Renal pelvis (tissue), 4 donors: Measurements from ENCODE around the gene CCNY. TPM values are rescaled to one million over a fixed set of nuclear protein-coding genes. Genes with fewer than 3 reads are reported as not detected.
"Not testable (repeated sequence)": the region's sequence is repeated elsewhere in the genome, so short reads cannot be mapped to it uniquely, and the experiment has no call there.

Experiments
- DNase-seq: peaks from one replicate; pipeline ENCODE4 v3.0.0-alpha.2; 2013
- polyA plus RNA-seq, 3 donors: library from polyadenylated mRNA; unstranded; fragments of 120-200 nt; gene quantifications; one replicate each; pipeline ENCODE4 v1.2.1, GENCODE V29; 2013; ENCODE audit not compliant: insufficient read length in 3 of 3

Gene CCNY
- polyA plus RNA-seq, 3 donors = 98.3 to 102 (median 101) TPM

DNA sequence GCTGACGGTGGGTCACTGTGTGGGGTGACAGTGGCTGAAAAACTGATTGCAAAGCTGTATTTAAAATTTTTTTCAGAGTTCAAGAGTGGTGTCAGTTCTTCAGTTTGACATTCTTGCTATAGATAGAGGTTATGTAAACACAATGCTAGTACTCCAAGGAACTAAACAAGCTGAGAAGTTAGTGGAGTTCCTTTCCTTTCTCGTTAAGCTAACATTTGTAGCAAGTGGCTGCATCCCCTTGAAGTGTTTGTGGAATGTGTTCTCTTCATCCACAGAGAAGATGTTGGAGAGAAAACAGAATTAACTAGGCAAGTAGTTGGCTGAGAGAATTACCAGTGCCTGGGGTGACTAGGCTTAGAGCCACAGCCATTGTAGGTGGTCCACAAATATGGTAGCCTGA is 15.8 kb downstream of the CCNY start:
- no peak for DNase-seq

DNA sequence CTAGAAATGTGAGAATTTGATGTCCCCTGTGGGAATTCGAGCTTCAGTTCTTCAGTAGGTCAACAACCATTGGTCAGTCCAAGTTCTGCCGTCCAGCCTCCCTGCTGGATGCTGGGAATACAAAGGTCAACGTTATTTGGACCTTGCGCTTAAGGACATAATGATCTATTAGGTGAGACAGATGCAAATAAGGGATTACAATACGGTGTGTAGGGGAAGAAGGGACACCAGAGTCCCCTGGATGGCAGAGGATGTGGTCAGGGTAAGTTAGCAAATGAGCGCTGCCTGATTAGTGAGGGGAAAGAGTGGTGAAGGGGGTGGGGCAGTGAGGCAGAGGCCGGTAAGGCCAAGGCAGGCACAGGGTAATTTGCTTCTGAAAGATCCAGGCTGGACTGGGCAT is 16.2 kb downstream of the CCNY start:
- DNase-seq = no peak

DNA sequence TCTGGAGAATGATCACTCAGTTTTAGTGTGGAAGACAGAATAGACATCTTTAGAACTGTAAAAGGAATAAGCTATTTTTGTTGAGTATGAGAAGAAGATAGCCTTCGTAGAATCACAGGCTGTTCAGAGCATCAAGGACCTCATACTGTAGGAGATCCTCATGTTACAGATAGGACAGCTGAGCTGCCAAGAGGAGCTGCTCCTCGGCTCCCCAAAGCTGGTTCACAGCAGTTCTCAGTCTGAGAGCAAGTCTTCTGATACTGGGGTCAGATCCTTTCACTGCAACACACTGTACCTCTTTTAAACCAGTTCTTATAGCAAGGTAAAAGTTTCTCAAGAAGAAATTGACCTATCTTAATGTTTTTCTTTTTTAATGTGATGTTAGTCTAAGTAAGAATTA is 17.1 kb downstream of the CCNY start:
- DNase-seq = no peak

DNA sequence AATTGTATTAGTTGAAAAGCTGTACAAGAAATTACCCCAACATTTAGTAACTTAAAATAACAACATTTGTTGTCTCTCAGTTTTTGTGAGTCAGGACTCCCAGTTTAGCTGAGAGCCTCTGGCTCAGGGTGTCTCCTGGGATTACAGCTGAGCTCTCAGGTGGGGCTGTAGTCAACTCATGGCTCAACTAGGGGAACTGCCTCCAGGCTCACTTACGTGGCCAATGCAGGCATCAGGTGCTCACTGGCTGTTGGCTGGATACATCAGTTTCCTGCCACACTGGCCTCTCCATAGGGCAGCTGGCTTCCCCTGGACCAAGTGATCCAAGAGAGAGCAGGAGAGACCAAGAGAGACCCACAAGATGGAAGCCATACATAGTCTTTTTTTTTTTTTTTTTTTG is 17.5 kb downstream of the CCNY start:
- DNase-seq = no peak

DNA sequence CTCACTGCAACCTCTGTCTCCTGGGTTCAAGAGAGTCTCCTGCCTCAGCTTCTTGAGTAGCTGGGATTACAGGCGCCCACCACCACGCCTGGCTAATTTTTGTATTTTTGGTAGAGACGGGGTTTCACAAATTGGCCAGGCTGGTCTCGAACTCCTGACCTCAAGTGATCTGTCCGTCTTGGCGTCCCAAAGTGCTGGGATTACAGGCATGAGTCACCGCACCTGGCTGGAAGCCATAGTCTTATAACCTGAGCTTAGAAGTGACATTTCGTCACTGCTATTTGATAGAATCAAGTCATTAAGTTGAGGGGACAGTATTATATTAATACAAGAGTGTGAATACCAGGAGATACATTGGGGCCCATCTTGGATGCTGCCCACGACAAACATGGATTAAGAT is 17.9 kb downstream of the CCNY start:
- DNase-seq = not testable (repeated sequence)

DNA sequence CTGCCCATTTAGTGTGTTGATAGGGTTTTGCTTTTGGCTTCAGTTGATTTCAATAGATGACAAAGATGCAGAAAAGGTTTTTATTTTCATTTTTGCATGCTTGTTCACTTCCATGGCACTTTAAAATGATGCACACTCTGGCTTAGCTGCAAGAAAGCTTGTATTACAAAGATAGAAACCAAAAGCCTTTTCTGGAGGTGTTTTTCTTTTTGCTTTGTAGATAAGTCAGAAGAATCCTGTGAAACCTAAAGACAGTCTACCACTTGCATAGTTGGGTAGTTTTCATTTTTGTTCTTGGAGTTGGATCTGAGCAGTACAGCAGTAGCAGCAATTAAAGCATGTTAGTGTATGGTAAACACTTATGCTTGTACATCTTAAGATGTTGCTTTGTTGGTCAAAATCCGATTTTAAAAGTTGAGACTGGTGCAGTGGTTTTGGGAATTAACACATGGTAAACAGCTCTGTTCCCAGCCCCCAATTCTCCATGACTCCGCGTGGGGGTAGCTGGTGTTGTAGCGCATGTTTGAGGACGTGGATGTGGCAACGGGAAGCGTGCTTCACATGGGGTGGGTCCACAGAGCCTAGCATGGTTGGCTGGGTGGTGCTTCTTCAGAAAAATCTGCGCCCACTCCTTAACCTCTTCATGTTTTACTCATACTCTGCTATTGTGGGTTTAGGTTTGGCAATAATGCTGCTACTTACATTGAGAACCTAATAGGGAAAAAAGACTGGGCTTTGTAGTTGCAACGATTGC is 19.8 kb downstream of the CCNY start:
- no peak for DNase-seq

DNA sequence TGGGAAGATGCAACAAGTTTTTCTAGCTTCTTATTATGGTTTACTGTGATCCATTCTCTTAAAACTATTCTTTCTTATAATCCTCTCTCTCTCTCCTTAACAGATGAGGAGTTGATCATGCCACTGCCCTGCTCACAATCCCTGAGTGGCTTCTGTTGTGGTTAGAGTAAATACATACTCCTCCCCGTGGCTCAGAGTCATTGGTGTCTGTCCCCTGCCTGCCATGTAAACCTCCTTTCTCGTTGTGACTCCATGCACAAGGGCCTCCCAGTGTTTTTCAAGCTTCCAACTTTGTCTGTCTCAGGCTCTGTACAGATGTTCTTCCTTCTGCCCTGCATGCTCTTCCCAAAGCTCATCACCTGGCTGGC is 20.4 kb downstream of the CCNY start:
- no peak for DNase-seq

DNA sequence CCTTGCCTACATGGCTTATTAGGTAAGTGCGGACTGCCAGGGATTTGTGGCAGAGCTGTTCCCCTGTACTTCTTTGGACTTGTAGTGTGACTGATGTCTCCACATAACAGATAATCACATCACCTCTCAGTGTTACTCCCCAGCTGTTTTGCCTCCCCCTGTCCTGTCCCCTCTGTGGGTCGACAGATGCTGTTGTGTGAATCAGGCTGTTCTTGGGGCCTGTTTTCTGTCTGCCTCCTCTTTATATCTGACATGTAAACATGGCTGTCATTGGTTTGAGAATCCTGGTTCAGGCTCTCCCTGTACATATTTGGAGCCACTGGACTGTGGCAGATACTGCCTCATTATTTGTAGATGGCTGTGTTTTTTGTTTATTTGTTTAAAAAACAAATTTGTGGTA is 22.7 kb downstream of the CCNY start:
- no peak for DNase-seq

DNA sequence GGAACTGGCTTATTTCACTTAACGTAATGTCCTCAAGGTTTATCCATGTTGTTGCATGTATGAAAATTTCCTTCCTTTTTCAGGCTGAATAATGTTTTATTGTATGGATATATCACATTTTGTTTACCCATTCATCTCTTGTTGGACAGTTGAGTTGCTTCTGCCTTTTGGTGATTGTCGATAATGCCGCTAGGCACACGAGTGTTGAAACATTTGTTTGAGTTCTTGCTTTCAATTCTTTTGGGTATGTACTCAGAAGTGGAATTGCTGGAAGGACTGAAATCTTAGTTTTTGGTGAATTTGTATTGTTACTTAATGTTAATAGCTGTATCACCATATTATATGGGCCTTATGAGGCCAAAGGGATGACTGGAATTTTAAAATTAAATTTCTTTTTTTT is 23.6 kb downstream of the CCNY start:
- no peak for DNase-seq

DNA sequence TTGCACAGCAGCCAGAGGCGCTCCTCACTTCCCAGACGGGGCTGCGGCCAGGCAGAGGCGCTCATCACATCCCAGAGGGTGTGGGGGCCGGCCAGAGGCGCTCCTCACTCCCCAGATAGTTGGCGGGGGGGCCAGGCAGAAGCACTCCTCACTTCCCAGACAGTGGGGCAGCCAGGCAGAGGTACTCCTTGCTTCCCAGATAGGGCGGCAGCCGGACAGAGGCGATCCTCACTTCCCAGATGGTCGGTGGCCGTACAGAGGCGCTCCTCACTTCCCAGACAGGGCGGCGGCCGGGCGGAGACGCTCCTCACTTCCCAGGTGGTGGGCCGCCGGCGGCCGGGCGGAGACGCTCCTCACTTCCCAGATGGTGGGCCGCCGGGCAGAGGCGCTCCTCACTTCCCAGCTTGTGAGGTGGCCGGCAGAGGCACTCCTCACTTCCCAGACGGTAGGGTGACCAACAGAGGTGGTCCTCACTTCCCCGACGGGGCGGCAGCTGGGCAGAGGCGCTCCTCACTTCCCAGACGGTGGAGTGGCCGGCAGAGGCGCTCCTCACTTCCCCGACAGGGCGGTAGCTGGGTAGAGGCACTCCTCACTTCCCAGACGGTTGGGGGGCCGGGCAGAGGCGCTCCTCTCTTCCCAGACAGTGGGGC is 26.5 kb downstream of the CCNY start:
- no peak for DNase-seq

DNA sequence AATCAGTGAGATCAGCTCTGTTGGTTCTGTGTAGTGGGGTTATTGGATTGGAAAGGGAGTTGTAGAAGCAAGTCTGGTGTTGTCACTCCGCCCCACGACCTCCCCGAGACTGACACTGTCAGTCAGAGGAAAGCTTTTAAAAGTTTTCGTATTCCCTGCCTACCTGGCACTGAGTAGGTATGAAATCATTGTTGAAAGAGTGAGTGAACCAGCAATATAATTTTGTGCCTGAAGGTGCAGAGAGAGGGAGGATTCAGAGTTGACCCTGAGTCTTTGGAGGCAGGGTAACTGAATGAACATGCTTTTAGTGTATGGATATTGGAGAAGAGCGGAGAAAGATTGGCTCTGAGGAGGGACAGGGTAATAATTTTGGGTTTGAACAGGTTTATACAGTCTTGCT is 27.3 kb downstream of the CCNY start:
- DNase-seq = no peak

DNA sequence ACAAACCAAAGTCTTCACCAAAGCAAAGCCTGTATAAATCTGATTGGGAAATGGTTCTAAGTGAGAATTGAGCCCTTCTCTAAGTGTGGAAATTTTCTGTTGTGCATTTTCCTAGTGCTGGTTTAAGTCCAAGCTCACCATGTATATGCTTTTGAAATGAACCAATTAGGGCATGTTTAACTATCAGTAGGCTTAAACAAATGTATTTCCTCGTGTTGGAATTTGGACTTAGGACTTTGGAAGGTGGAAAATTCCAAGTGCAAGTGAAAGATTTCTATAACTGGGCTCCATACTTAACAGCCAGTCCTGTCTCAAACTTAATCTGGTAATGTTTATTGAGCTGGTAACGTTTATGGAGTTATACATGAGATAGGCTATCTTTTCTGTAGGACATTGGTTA is 28.5 kb downstream of the CCNY start:
- DNase-seq = no peak

DNA sequence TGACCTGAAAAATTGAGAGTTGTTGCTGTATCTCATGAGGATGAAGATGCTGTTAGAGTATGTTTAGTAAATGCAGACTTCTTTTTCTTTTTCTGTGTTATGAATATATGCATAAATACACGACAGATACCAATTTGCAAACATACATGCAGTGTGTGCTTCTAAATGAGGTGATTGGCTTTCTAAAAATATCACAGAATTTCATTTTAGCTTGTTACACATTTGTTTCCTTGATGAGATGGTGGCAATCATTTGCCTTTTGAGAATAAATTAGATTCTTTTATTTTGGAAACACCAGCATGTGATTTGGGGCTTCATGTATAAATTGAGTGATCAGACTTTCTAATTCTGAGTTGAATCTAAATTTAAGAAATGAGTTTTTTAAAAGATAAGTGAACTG is 29.7 kb downstream of the CCNY start:
- no peak for DNase-seq

DNA sequence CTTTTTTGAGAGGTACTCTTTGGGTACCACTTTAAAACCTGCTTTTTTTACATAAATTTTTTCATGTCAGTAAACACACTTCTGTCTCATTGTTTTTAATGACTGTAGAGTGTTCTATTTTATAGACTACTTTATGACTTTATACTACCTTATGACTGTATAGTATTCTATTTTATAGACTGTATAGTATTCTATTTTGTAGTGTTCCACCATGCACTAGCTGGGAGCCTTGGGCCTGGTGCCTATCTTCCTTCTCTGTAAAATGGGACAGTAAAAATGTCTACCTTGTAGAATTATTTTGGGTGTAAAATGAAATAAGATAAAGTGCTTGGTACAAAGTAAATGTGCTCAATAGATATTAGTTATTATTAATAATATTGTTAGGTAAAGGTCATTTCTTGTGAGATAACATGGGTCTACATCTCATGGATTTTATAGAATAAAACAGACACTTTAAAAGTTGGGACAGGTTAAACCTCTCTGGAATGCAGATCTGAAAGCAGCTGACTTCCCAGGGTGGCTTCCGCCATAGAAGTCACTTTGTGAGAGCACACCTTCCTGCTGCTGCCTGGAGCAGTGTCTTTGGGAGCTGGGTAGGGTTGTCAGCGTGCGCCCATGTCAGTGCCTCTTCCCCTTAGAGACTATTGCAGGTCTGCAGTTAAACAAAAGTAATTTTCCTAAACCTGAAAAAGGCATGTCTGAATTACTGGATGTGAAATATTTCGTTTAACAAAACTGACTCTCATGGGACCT is 31.0 kb downstream of the CCNY start:
- no peak for DNase-seq

DNA sequence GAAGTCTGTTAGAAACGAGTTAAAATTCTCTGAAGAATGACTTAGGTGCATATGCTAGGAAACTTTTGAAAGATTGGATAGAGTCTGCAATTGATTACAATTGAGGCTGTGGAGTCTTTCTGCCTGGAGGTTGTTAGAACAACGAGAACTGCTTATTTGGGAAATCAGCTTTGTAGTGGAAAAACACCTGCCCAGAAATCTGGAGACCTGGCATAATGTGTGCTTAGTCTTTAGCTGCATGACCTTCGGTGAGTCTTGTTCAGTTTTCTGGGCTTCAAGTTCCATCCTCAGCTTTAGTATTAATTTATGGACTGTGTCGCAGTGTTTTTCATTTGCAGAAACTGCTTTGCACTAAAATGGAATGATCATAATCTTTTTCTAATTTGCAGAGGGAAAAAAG is 31.7 kb downstream of the CCNY start:
- no peak for DNase-seq

DNA sequence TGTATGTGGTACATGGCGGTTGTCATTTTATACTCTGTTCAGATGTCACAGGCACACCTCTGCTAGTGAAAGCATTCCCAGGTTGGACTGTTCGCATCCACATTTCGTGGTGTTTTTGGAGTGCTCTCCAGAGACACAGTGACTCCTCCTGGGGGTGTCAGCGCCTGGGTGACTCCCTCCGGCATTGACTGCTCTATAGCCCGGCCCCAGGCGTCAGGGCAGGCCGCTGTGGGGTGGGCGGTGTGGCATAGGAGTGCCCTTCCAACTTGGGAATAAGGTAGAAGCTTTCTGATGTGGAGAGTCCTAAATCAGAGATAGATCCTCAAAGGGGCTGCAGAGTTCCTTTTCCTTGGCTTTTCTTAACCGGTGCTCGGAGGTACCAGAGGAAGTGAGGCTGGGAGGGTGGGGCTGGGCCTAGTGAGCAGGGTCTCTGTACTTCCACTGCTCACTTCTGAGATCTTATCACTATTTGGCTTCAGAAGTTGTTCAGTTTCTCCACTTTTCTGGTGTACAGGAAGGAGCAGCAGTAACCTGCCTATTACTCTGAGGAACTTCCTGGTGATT is 32.3 kb downstream of the CCNY start:
- DNase-seq = no peak

DNA sequence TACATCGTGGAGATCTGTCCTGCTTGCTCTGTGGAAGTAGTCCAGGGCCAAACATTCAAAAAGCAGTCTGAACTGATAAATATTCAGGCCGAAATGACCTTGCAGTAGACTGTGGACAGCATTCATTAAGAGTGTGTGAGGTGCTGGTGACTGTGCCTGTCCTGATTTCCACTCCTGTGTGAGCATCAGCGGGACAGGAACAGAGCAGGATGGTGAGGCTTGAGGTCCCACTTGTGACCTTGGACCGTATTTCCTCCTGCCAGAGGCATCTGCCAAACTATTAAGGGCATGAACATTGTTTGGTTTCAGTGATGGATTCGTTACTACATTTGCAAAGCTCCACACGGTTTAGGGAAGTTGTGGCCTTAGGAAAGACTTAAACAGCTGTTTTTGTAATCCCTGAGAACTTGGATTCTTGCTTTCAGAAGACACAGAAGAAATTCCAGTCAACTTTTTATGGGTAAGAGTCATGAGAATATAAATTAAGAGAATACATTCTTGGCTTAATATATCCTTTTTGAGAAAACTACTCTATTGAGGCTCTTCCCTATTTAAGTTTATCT is 32.8 kb downstream of the CCNY start:
- no peak for DNase-seq

DNA sequence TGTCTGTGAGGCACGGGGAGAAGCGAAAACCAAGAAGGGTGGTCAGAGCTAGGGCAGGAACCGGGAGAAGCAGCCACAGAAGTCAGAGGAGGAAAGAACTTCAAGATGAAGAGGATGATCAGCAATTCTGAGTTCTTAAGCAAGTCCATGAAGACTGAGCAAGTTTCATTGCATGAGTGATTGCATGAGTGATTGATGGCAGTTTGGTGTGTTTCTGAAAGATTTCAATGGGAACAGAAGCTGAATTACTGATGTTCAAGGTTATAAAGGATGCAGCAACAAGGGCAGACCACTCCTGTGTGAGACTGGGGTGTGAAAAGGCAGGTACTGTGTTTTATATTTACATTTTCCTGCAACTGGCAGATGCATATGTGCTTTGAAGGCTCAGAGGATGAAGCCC is 35.4 kb downstream of the CCNY start:
- DNase-seq = no peak

DNA sequence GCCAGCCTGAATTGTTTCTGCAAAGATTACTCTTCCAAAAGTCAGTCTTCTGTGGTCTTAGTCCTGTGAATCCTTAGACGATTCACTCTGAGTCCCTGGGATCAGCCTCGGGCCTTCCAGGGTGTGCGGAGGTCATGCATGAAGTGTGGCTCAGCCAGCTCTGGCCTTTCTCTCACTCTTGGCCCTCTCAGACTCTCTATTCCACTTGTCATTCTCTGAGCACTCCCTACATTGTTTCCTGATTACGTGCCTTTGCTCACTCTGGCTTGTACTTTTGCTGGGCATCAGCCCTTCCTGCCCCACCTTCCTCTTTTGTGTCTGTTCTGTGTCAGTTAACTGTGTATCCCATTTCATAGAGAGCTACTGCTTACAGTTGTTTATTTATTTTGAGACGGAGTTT is 36.0 kb downstream of the CCNY start:
- no peak for DNase-seq

DNA sequence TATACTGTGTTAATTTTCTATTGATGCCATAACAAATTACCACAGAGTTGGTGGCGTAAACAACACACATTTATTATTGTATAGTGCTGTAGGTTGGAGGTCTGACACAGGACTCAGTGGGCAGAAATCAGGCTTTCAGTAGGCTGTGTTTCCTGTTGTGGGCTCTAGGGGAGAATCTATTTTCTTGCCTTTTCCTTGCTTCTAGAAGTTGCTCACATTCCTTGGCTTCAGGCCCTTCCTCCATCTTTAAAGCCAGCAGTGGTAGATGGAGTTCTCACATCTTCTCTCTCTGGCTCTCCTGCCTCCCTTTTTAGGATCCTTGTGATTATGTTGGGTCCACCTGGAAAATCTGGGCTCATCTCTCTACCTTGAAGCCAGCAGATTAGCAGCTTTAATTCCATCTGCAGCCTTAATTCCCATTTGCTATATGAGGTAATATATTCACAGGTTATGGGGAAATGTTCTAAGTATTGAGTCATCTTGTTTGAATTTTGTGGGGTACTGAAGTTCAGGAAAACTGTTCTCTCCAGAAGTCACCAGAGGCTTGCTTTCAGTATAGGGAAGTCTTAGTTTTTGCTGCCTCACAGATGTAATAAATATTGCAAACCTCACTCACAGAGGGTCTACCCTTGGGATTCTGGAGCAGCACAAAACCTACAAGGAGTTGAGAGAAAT is 38.9 kb downstream of the CCNY start:
- no peak for DNase-seq

DNA sequence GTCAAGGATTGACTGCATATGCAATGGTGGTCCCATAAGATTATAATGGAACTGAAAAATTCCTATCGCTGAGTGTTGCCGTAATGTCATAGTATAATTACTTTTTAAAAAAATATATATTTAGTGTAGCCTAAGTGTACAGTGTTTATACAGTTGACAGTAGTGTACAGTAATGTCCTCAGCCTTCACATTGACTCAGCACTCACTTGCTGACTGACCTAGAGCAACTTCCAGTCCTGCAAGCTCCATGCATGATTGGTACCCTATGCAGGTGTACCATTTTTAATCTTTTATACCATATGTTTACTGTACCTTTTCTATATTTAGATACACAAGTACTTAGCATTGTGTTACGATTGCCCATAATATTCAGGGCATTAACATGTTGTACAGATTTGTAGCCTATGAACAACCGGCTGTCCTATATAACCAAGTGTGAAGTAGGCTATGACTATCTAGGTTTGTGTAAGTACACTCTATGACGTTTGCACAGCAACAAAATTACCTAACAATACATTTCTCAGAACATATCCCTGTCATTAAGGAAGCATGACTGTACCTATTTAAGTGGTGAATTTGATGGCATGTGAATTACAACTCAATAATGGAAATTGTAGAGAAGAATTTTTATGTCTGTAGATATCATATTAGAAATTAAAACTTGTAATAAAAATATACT is 40.9 kb downstream of the CCNY start:
- DNase-seq = no peak
